Activated CD4-positive, alpha-beta memory T cell treated with anti-CD3 and anti-CD28 coated beads for 36 hours (primary cell): ENCODE measurements around the gene KATNB1. TPM values are rescaled to one million over a fixed set of nuclear protein-coding genes. Genes with fewer than 3 reads are reported as not detected.

Source experiments
- CTCF ChIA-PET: fragments of 350-600 bp; sonication (Branson Sonifier 250); formaldehyde crosslinking; loops from one replicate; lab custom pipeline; 2021; ENCODE audit warnings: antibody characterized with exemption, inconsistent platforms; lab: Charles Lee
- POLR2A ChIA-PET: fragments of 350-600 bp; sonication (Branson Sonifier 250); formaldehyde crosslinking; loops from one replicate; lab custom pipeline; 2021; ENCODE audit warnings: antibody characterized with exemption; lab: Charles Lee
- DNase-seq: peaks from one replicate; pipeline ENCODE4 v3.0.0-alpha.2; 2020
- H3K27ac Mint-ChIP-seq: one replicate; pipeline ENCODE4 v1.8.0; 2021; ENCODE audit warnings: mixed read lengths
- H3K27me3 Mint-ChIP-seq: one replicate; pipeline ENCODE4 v1.8.0; 2021; ENCODE audit warnings: mixed read lengths
- H3K36me3 Mint-ChIP-seq: one replicate; pipeline ENCODE4 v1.8.0; 2021; ENCODE audit warnings: mixed read lengths
- H3K4me1 Mint-ChIP-seq: one replicate; pipeline ENCODE4 v1.8.0; 2021; ENCODE audit warnings: low read depth, mixed read lengths
- H3K4me3 Mint-ChIP-seq: one replicate; pipeline ENCODE4 v1.8.0; 2021; ENCODE audit warnings: mild to moderate bottlenecking, mixed read lengths
- H3K9me3 Mint-ChIP-seq: one replicate; pipeline ENCODE4 v1.8.0; 2021; ENCODE audit warnings: mixed read lengths
- intact Hi-C: fragments of 100-400 bp; cut with micrococcal nuclease; formaldehyde crosslinking; loops from one replicate; pipeline ENCODE4 v1.15.1; 2023
- total RNA-seq, 2 experiments: library from RNA; stranded (reverse); gene quantifications; one replicate each; pipeline ENCODE4 v1.2.3, GENCODE V29; 2021

The KATNB1 gene
- total RNA-seq, 2 experiments from 2014 or later: 30.6 to 31.6 TPM

DNA sequence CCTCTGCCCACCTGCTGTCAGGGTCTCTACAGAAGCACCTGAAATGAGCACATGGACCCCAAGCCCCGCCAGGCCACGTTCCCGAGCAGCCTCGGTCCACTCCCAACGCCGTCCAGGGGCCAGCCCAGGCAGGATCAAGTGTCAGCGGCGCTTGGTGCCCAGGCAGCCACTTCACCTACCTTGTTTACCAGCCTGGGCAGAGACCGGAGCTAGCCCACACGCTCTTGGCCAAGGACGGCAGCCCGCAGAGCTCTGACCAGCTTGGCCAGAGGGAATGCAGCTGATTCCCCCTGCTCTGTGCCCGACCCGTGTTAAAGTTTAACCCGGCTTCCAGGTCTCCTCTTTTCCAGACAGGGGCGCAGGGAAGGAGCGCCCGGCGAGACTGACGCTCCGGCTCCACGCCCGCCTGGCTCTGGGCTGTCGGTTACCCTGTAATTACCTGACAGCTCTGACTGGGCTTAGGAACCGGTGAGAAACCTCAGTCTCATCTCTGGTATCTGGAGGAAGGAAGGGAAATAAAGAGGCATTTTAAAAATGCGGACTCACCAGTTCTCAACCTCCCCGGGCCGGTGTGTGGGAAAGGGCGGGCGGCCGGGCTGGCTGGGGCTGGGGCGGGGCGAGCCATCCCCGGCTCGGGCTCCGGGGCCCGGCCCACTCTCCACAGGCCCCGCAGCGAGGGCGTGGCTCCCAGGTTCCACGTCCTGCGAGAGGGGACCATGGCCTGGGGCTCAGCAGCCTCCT, 62.1 kb downstream of the KATNB1 start:
- ChIA-PET POLR2A (no interaction called here), CTCF (no interaction called here)
- Mint-ChIP-seq H3K27me3 (peaks cover 12% of the 10 kb centered on the region), H3K4me1 (peaks cover 18% of the 10 kb centered on the region), H3K36me3 (no peaks in the 10 kb centered on the region), H3K9me3 (no peaks in the 10 kb centered on the region), H3K27ac (no peak overlapping the region), H3K4me3 (no peak overlapping the region)
- intact Hi-C loops: loop anchor here (10.0 kb wide), 1 partner anchor 207 kb away; the partner anchor contains the start of genes USB1 and ZNF319
- DNase-seq: no peak

GRCh38 chr16:57798267-57798810, 62.8 kb downstream of the KATNB1 start:
- ChIA-PET POLR2A (no interaction called here), CTCF (no interaction called here)
- no peak for DNase-seq
- Mint-ChIP-seq H3K27ac (no peak overlapping the region), H3K9me3 (no peaks in the 10 kb centered on the region), H3K4me3 (no peak overlapping the region), H3K27me3 (peaks cover 15% of the 10 kb centered on the region), H3K36me3 (no peaks in the 10 kb centered on the region), H3K4me1 (peaks cover 21% of the 10 kb centered on the region)
- intact Hi-C loops: loop anchor here (10.0 kb wide), 1 partner anchor 206 kb away; the partner anchor contains the start of genes USB1 and ZNF319

- CTCF ChIA-PET: interaction anchor here (1.8 kb wide), 1 partner anchor 19 kb away, joined by 4 read pairs; no protein-coding TSS in a partner anchor
- Mint-ChIP-seq H3K4me3 (no peak overlapping the region), H3K27me3 (peaks cover 15% of the 10 kb centered on the region), H3K9me3 (no peaks in the 10 kb centered on the region), H3K27ac (no peak overlapping the region), H3K36me3 (no peaks in the 10 kb centered on the region), H3K4me1 (peaks cover 21% of the 10 kb centered on the region)
- intact Hi-C loops: loop anchor here (10.0 kb wide), 1 partner anchor 206 kb away; the partner anchor contains the start of genes USB1 and ZNF319
- no peak for DNase-seq
- POLR2A ChIA-PET: interaction anchor here (0.9 kb wide), 1 partner anchor 11 kb away, joined by 4 read pairs; no protein-coding TSS in a partner anchor
Observed at GRCh38 chr16:57798953-57799599, 63.5 kb downstream of the KATNB1 start.

DNA sequence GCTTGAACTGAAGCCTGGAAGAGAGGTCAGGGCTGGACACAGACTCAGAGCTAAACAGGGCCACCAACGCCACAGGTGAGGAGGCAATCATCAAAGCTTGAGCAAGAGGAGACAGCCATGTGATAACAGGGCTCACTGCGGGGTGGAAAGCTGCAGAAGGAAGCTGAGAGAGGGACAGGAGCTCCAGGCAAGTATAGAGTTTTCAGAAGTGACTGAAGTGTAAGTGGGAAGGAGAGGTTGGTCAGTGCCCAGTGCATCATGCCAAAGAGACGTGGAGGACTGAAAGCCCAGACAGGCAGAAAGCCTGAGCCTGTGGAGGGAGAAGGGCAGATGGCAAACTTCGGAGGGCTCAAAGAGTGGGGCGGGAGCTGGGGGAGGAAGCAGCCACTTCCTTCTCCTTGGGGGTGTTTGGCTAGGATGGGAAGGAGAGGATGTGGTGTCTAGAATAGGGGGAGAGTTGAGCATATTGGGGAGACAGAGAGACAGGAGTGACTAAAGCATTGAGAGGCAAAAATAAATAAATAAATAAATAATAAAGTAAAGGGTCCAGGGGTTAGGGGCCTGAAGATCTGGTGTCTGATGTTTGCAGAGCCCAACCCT, 64.1 kb downstream of the KATNB1 start:
- Mint-ChIP-seq H3K36me3 (no peaks in the 10 kb centered on the region), H3K4me1 (peaks cover 21% of the 10 kb centered on the region), H3K27ac (no peak overlapping the region), H3K27me3 (peaks cover 19% of the 10 kb centered on the region), H3K4me3 (no peak overlapping the region), H3K9me3 (no peaks in the 10 kb centered on the region)
- DNase-seq: no peak
- CTCF ChIA-PET: interaction anchor here (1.8 to 2.2 kb wide), 2 partner anchors 11 to 19 kb away, joined by 4 read pairs; no protein-coding TSS in a partner anchor
- intact Hi-C loops: loop anchor here (10.0 kb wide), 1 partner anchor 205 kb away; the partner anchor contains the start of genes USB1 and ZNF319
- POLR2A ChIA-PET: interaction anchor here (0.9 kb wide), 1 partner anchor 11 kb away, joined by 4 read pairs; no protein-coding TSS in a partner anchor

GRCh38 chr16:57800200-57801097, 64.9 kb downstream of the KATNB1 start:
- CTCF ChIA-PET: interaction anchor here (1.1 to 2.2 kb wide), 3 partner anchors 10 to 224 kb away, joined by 3 to 4 read pairs (median 4); no protein-coding TSS in a partner anchor
- H3K27ac Mint-ChIP-seq: no peak overlapping the region
- peaks cover 19% of the 10 kb centered on the region for H3K27me3 Mint-ChIP-seq
- DNase-seq: no peak
- intact Hi-C loops: no loop called here
- H3K4me1 Mint-ChIP-seq: peaks cover 21% of the 10 kb centered on the region
- POLR2A ChIA-PET: no interaction called here
- no peak overlapping the region for H3K4me3 Mint-ChIP-seq
- H3K9me3 Mint-ChIP-seq: no peaks in the 10 kb centered on the region
- no peaks in the 10 kb centered on the region for H3K36me3 Mint-ChIP-seq

GRCh38 chr16:57801098-57801808, 65.7 kb downstream of the KATNB1 start:
- CTCF ChIA-PET: interaction anchor here (1.1 to 2.2 kb wide), 2 partner anchors 9 to 225 kb away, joined by 3 to 4 read pairs; no protein-coding TSS in a partner anchor
- POLR2A ChIA-PET: interaction anchor here (0.6 to 1.3 kb wide), 2 partner anchors 9 to 64 kb away, joined by 3 to 6 read pairs; no protein-coding TSS in a partner anchor
- no peaks in the 10 kb centered on the region for H3K9me3 Mint-ChIP-seq
- no peak for DNase-seq
- H3K4me3 Mint-ChIP-seq: no peak overlapping the region
- intact Hi-C loops: no loop called here
- peaks cover 20% of the 10 kb centered on the region for H3K27me3 Mint-ChIP-seq
- peaks cover 21% of the 10 kb centered on the region for H3K4me1 Mint-ChIP-seq
- H3K27ac Mint-ChIP-seq: no peak overlapping the region
- H3K36me3 Mint-ChIP-seq: no peaks in the 10 kb centered on the region

GRCh38 chr16:57801809-57802340, 66.3 kb downstream of the KATNB1 start:
- Mint-ChIP-seq H3K27ac (no peak overlapping the region), H3K9me3 (no peaks in the 10 kb centered on the region), H3K27me3 (peaks cover 20% of the 10 kb centered on the region), H3K4me3 (no peak overlapping the region), H3K4me1 (peaks cover 21% of the 10 kb centered on the region), H3K36me3 (no peaks in the 10 kb centered on the region)
- no peak for DNase-seq
- CTCF ChIA-PET: interaction anchor here (1.0 to 2.2 kb wide), 2 partner anchors 9 to 15 kb away, joined by 4 to 6 read pairs; no protein-coding TSS in a partner anchor
- intact Hi-C loops: no loop called here
- POLR2A ChIA-PET: interaction anchor here (0.6 to 1.3 kb wide), 2 partner anchors 9 to 63 kb away, joined by 3 to 6 read pairs; no protein-coding TSS in a partner anchor

DNA sequence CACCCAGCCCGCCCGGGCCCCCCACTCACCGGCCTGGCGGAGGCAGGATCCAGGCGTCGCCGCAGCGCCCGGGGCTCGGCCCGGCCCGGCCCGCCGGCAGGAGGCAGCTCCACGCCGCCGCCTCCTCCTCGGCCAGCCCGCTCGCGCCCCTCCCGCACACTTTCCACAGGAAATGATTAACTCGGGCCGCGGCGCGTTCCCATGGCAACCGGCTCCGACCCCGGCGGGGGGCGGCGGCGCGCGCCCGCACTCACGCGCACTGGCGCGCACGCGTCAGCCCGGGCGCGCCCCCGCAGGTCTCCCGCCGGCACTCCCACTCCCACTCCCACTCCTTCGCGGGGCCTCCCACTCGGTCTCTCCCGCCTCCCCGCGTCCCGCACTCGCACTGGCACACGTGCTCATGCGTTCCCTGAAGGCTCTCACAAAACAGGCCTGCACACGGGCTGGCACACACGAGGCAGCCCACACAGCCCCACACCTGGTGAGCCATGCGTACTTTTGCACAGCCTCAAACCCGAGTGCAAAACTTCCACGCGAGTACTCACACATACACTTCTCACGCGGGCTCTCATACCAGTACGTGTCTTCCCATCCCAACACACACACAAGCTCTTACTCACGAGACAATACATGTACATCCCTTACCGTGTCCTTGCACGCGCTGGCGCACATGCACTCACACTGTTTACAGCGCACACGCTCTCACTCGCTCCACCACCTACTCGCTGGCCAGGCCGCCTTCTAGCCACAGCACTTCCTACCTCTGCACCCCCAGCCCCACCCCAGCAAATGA, 67.0 kb downstream of the KATNB1 start, which contains the start of gene KIFC3:
Gene KIFC3 (minus strand): TSS at position 151 of the 793 bp plus-strand sequence. CDS start 4,248 bp downstream, outside the sequence.
- intact Hi-C loops: no loop called here
- Mint-ChIP-seq H3K9me3 (no peaks in the 10 kb centered on the region), H3K4me1 (peaks cover 21% of the 10 kb centered on the region), H3K4me3 (peak within 1 kb of the TSS; percentile 74), H3K27ac (peak within 1 kb of the TSS; percentile 4), H3K27me3 (peaks cover 25% of the 10 kb centered on the region), H3K36me3 (no peaks in the 10 kb centered on the region)
- CTCF ChIA-PET: interaction anchor here (1.0 kb wide), 1 partner anchor 14 kb away, joined by 6 read pairs; no protein-coding TSS in a partner anchor
- DNase-seq: peak; percentile 83
- POLR2A ChIA-PET: interaction anchor here (1.3 kb wide), 1 partner anchor 8 kb away, joined by 3 read pairs; no protein-coding TSS in a partner anchor

- DNase-seq: no peak
- Mint-ChIP-seq H3K27me3 (peaks cover 25% of the 10 kb centered on the region), H3K9me3 (no peaks in the 10 kb centered on the region), H3K4me3 (peak overlapping the region; percentile 74), H3K36me3 (no peaks in the 10 kb centered on the region), H3K4me1 (peaks cover 23% of the 10 kb centered on the region), H3K27ac (no peak overlapping the region)
- intact Hi-C loops: no loop called here
- ChIA-PET POLR2A (no interaction called here), CTCF (interaction anchor here (0.9 kb wide), 1 partner anchor 198 kb away, joined by 3 read pairs; the partner anchor contains the start of gene USB1)
Observed at GRCh38 chr16:57803134-57803990, 67.8 kb downstream of the KATNB1 start.
